ENCODE measurements around the gene FBXW5. TPM values are rescaled to one million over a fixed set of nuclear protein-coding genes. Genes with fewer than 3 reads are reported as not detected.

The FBXW5 gene, protein sequence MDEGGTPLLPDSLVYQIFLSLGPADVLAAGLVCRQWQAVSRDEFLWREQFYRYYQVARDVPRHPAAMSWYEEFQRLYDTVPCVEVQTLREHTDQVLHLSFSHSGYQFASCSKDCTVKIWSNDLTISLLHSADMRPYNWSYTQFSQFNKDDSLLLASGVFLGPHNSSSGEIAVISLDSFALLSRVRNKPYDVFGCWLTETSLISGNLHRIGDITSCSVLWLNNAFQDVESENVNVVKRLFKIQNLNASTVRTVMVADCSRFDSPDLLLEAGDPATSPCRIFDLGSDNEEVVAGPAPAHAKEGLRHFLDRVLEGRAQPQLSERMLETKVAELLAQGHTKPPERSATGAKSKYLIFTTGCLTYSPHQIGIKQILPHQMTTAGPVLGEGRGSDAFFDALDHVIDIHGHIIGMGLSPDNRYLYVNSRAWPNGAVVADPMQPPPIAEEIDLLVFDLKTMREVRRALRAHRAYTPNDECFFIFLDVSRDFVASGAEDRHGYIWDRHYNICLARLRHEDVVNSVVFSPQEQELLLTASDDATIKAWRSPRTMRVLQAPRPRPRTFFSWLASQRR
- total RNA-seq (2014; rRNA removed; shearing (Covaris generic)) (102 and 111 TPM in 2 replicates), polyA plus RNA-seq (2016; fragmentation: Nextera tagmentation; extraction: Ambion mirVana) (27.0 and 27.9 TPM in 2 replicates)
- long read RNA-seq, transcript FBXW5-201 (9 exons, 2,274 nt): major isoform, 18 of 29 reads
- long read RNA-seq, partial matches to known transcripts: 5 of 29 reads
- long read RNA-seq, other reads (novel, unspliced or antisense): 6 of 29 reads

GRCh38 chr9:136944519-136945332 lies at the start of gene FBXW5, which contains the start of gene C8G:
TSS of gene FBXW5 (minus strand) at chr9:136944738. CDS start at chr9:136944083, 655 bp downstream.
TSS of gene C8G (plus strand) at chr9:136945243. CDS start at chr9:136945321, 78 bp downstream.
- Histone ChIP-seq H2AFZ (0 out of 2 replicates have a peak within 1 kb of the TSS, but pooled peaks have one; percentile 81), H3K9me2 (ENCODE audit: insufficient read depth) (no peaks in the 10 kb centered on the region), H4K20me1 (replicated peaks; ENCODE audit: insufficient read depth) (no peaks in the 10 kb centered on the region), H3K4me2 (peak within 1 kb of the TSS; percentile 84), H3K27ac (ENCODE audit: low read depth) (no peak within 1 kb of the TSS), H3K4me1 (ENCODE audit: insufficient read depth) (peaks cover 9% of the 10 kb centered on the region), H3K36me3 (ENCODE audit: insufficient read depth) (no peaks in the 10 kb centered on the region), H3K4me3 (peak within 1 kb of the TSS; percentile 88), H3K27me3 (ENCODE audit: insufficient read depth) (no peaks in the 10 kb centered on the region), H3F3A (replicated peaks; ENCODE audit: low read depth) (no peaks in the 10 kb centered on the region; the same call in 1 of the 2 replicates), H3K79me2 (replicated peaks; ENCODE audit: insufficient read depth) (0 out of 2 replicates have a peak, but pooled peaks cover 5% of the 10 kb centered on the region)
- Mint-ChIP-seq H3K27me3 (ENCODE audit: insufficient read depth, low read depth, poor library complexity) (peaks cover 7% of the 10 kb centered on the region), H3K27ac (peak within 1 kb of the TSS; percentile 81; the same call in 1 of the 2 replicates), H3K4me1 (peaks cover 8% of the 10 kb centered on the region), H3K4me3 (peak within 1 kb of the TSS; percentile 75), H3K9me3 (no peaks in the 10 kb centered on the region), H3K36me3 (ENCODE audit: low read depth) (peaks cover 15% of the 10 kb centered on the region; the same call in 2 of the 3 replicates)
- peak; percentile 97 for DNase-seq (ENCODE audit: low spot score)
- ATAC-seq: peak; percentile 31
- TF ChIP-seq, protein P1, sequence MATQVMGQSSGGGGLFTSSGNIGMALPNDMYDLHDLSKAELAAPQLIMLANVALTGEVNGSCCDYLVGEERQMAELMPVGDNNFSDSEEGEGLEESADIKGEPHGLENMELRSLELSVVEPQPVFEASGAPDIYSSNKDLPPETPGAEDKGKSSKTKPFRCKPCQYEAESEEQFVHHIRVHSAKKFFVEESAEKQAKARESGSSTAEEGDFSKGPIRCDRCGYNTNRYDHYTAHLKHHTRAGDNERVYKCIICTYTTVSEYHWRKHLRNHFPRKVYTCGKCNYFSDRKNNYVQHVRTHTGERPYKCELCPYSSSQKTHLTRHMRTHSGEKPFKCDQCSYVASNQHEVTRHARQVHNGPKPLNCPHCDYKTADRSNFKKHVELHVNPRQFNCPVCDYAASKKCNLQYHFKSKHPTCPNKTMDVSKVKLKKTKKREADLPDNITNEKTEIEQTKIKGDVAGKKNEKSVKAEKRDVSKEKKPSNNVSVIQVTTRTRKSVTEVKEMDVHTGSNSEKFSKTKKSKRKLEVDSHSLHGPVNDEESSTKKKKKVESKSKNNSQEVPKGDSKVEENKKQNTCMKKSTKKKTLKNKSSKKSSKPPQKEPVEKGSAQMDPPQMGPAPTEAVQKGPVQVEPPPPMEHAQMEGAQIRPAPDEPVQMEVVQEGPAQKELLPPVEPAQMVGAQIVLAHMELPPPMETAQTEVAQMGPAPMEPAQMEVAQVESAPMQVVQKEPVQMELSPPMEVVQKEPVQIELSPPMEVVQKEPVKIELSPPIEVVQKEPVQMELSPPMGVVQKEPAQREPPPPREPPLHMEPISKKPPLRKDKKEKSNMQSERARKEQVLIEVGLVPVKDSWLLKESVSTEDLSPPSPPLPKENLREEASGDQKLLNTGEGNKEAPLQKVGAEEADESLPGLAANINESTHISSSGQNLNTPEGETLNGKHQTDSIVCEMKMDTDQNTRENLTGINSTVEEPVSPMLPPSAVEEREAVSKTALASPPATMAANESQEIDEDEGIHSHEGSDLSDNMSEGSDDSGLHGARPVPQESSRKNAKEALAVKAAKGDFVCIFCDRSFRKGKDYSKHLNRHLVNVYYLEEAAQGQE (IDR thresholded peaks at IDR 0.05; ENCODE audit: unreplicated experiment): no peak
- TF ChIP-seq, protein P2, sequence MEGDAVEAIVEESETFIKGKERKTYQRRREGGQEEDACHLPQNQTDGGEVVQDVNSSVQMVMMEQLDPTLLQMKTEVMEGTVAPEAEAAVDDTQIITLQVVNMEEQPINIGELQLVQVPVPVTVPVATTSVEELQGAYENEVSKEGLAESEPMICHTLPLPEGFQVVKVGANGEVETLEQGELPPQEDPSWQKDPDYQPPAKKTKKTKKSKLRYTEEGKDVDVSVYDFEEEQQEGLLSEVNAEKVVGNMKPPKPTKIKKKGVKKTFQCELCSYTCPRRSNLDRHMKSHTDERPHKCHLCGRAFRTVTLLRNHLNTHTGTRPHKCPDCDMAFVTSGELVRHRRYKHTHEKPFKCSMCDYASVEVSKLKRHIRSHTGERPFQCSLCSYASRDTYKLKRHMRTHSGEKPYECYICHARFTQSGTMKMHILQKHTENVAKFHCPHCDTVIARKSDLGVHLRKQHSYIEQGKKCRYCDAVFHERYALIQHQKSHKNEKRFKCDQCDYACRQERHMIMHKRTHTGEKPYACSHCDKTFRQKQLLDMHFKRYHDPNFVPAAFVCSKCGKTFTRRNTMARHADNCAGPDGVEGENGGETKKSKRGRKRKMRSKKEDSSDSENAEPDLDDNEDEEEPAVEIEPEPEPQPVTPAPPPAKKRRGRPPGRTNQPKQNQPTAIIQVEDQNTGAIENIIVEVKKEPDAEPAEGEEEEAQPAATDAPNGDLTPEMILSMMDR (conservative IDR thresholded peaks at IDR 0.05; ENCODE audit: low read depth in 2 of 2): peak; percentile 77 to 91
- TF ChIP-seq STAT1 (IDR thresholded peaks at IDR 0.05; ENCODE audit: unreplicated experiment) (no peak), EZH2 (IDR thresholded peaks at IDR 0.05; ENCODE audit: low read depth, unreplicated experiment) (no peak), ZNF462 (CRISPR knock-in tag; IDR thresholded peaks at IDR 0.05) (no peak), POLR2AphosphoS5 (IDR thresholded peaks at IDR 0.05; ENCODE audit: low read depth) (peak; percentile 59), EZH2phosphoT487 (IDR thresholded peaks at IDR 0.05; ENCODE audit: unreplicated experiment) (no peak), JUNB (IDR thresholded peaks at IDR 0.05; ENCODE audit: unreplicated experiment) (no peak)
- TF ChIP-seq, protein P3, sequence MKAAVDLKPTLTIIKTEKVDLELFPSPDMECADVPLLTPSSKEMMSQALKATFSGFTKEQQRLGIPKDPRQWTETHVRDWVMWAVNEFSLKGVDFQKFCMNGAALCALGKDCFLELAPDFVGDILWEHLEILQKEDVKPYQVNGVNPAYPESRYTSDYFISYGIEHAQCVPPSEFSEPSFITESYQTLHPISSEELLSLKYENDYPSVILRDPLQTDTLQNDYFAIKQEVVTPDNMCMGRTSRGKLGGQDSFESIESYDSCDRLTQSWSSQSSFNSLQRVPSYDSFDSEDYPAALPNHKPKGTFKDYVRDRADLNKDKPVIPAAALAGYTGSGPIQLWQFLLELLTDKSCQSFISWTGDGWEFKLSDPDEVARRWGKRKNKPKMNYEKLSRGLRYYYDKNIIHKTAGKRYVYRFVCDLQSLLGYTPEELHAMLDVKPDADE (IDR thresholded peaks at IDR 0.05): peak; percentile 68
